NT2/D1 (cell line): Measurements from ENCODE around the gene ESRRB.

ENCODE experiments used
- SUZ12 ChIP-seq: IDR thresholded peaks from 2 replicates; pipeline ENCODE4 v1.6.1; 2011; ENCODE audit not compliant: insufficient read length, insufficient read depth; ENCODE audit errors: extremely low read depth
- YY1 ChIP-seq: IDR thresholded peaks from 2 replicates; pipeline ENCODE4 v1.6.1; 2011; ENCODE audit not compliant: insufficient read length, insufficient read depth
- ZNF274 ChIP-seq: IDR thresholded peaks from 2 replicates; pipeline ENCODE4 v1.6.1; 2011; ENCODE audit warnings: mild to moderate bottlenecking, low read depth, low read length

- TF ChIP-seq ZNF274 (no peak), YY1 (no peak), SUZ12 (no peak)
Measured at GRCh38 chr14:76352639-76353281, 23.2 kb upstream of the ESRRB start.
